Liver (tissue), 9 donors: ENCODE data around the gene ITGB1BP1. TPM values are rescaled to one million over a fixed set of nuclear protein-coding genes. Genes with fewer than 3 reads are reported as not detected.

Experiments
- DNase-seq: peaks from one replicate; pipeline ENCODE4 v3.0.0-alpha.2; 2017; ENCODE audit warnings: low spot score
- H3K27ac ChIP-seq, 2 donors: one replicate each; pipeline ENCODE4 v1.7.0; 2013; ENCODE audit warnings: inconsistent platforms in 2 of 2, low read length in 2 of 2, control low read depth in 1 of 2, low read depth in 1 of 2, mild to moderate bottlenecking in 1 of 2
- H3K27me3 ChIP-seq, 4 donors: one replicate each; pipeline versions ENCODE4 v1.6.1 to v1.7.0; 2013; ENCODE audit warnings: low read length in 3 of 4, inconsistent platforms in 1 of 4, mild to moderate bottlenecking in 1 of 4, moderate library complexity in 1 of 4; ENCODE audit not compliant: control insufficient read depth in 4 of 4, insufficient read depth in 4 of 4
- H3K36me3 ChIP-seq, 4 donors: one replicate each; pipeline versions ENCODE4 v1.6.1 to v1.7.0; 2013; ENCODE audit warnings: low read length in 3 of 4, mild to moderate bottlenecking in 3 of 4, low read depth in 1 of 4, moderate library complexity in 1 of 4; ENCODE audit not compliant: control insufficient read depth in 4 of 4, insufficient read depth in 3 of 4
- H3K4me1 ChIP-seq, 4 donors: one replicate each; pipeline versions ENCODE4 v1.6.1 to v1.7.0; 2013; ENCODE audit warnings: low read length in 3 of 4, mild to moderate bottlenecking in 3 of 4, moderate library complexity in 1 of 4; ENCODE audit not compliant: control insufficient read depth in 4 of 4, insufficient read depth in 4 of 4
- H3K4me3 ChIP-seq, 3 donors: one replicate each; pipeline versions ENCODE4 v1.6.1 to v1.7.0; 2013; ENCODE audit warnings: low read length in 3 of 3, control low read depth in 1 of 3, low read depth in 1 of 3, mild to moderate bottlenecking in 1 of 3
- H3K9ac ChIP-seq, 2 donors: one replicate each; pipeline ENCODE4 v1.7.0; 2013; ENCODE audit warnings: low read length in 2 of 2, mild to moderate bottlenecking in 2 of 2, moderate library complexity in 2 of 2, control low read depth in 1 of 2, low read depth in 1 of 2
- H3K9me3 ChIP-seq, 4 donors: one replicate each; pipeline versions ENCODE4 v1.6.1 to v1.7.0; 2013; ENCODE audit warnings: low read length in 3 of 4; ENCODE audit not compliant: control insufficient read depth in 4 of 4
- EGR1 ChIP-seq, 2 donors: IDR thresholded peaks; 2 replicates each; pipeline ENCODE4 v1.6.1; 2016 to 2018; ENCODE audit warnings: antibody characterized with exemption in 2 of 2, low read depth in 2 of 2
- FOXA1 ChIP-seq: IDR thresholded peaks from 2 replicates; pipeline ENCODE4 v1.6.1; 2016; ENCODE audit warnings: antibody characterized with exemption
- FOXA2 ChIP-seq: IDR thresholded peaks from 2 replicates; pipeline ENCODE4 v1.6.1; 2016; ENCODE audit warnings: antibody characterized with exemption
- GABPA ChIP-seq, 2 donors: IDR thresholded peaks in 1 of 2; conservative IDR thresholded peaks in 1 of 2; 2 replicates each; pipeline ENCODE4 v1.6.1; 2016; ENCODE audit warnings: antibody characterized with exemption in 2 of 2, mild to moderate bottlenecking in 1 of 2, moderate library complexity in 1 of 2
- HNF4G ChIP-seq: IDR thresholded peaks from 2 replicates; pipeline ENCODE4 v1.6.1; 2016; ENCODE audit warnings: antibody characterized with exemption
- RXRA ChIP-seq, 2 donors: IDR thresholded peaks; 2 replicates each; pipeline ENCODE4 v1.6.1; 2017 to 2018; ENCODE audit warnings: antibody characterized with exemption in 2 of 2, mild to moderate bottlenecking in 1 of 2
- SP1 ChIP-seq: IDR thresholded peaks from 2 replicates; pipeline ENCODE4 v1.6.1; 2018; ENCODE audit warnings: antibody characterized with exemption, mild to moderate bottlenecking
- TAF1 ChIP-seq: conservative IDR thresholded peaks from 2 replicates; pipeline ENCODE4 v1.6.1; 2016; ENCODE audit warnings: antibody characterized with exemption, mild to moderate bottlenecking
- YY1 ChIP-seq: IDR thresholded peaks from 2 replicates; pipeline ENCODE4 v1.6.1; 2016; ENCODE audit warnings: antibody characterized with exemption, mild to moderate bottlenecking
- WGBS: extraction: QIAGEN DNeasy Blood & Tissue Kit; methylation state at CpG from one replicate; pipeline ENCODE4 v1.1.7; 2013; 5-methylcytosine and 5-hydroxymethylcytosine counted together
- polyA plus RNA-seq, 2 donors: library from polyadenylated mRNA; stranded (reverse) in 1 of 2; unstranded in 1 of 2; fragments of 200-250 nt in 1 of 2; fragments of >200 nt in 1 of 2; fragmentation: Nextera tagmentation in 1 of 2; extraction: Ambion mirVana in 1 of 2; gene quantifications; one replicate each; pipeline versions ENCODE4 v1.2.1 to v1.2.3, GENCODE V29; 2013 to 2015
- total RNA-seq, 2 donors: library from RNA; depleted of rRNA; stranded (reverse); fragments of >200 nt; gene quantifications; one replicate each; pipeline ENCODE4 v1.2.3, GENCODE V29; 2014
- TF ChIP-seq, protein P1 (sequence below): IDR thresholded peaks from 2 replicates; pipeline ENCODE4 v1.6.1; 2016; ENCODE audit warnings: antibody characterized with exemption
- TF ChIP-seq, protein P2 (sequence below): IDR thresholded peaks from 2 replicates; pipeline ENCODE4 v1.6.1; 2016; ENCODE audit warnings: antibody characterized with exemption
- TF ChIP-seq, protein P3 (sequence below): IDR thresholded peaks from 2 replicates; pipeline ENCODE4 v1.6.1; 2016; ENCODE audit warnings: antibody characterized with exemption, mild to moderate bottlenecking
- TF ChIP-seq, protein P4 (sequence below): fragments of 150-350 bp; IDR thresholded peaks from 2 replicates; pipeline ENCODE4 v1.5.1; 2017; ENCODE audit warnings: improper control_type of control experiment, low read depth, low read length; ENCODE audit not compliant: missing input control
- TF ChIP-seq, protein P5 (sequence below): IDR thresholded peaks from 2 replicates; pipeline ENCODE4 v1.6.1; 2016; ENCODE audit warnings: antibody characterized with exemption
- donor health status: healthy.
- donor health status: healthy.
- donor health status: healthy.
- donor health status: healthy.
- donor health status: healthy.

ITGB1BP1 gene
- total and polyA plus RNA-seq, 4 donors = 6.6 to 30.9 (median 13.7) TPM

DNA sequence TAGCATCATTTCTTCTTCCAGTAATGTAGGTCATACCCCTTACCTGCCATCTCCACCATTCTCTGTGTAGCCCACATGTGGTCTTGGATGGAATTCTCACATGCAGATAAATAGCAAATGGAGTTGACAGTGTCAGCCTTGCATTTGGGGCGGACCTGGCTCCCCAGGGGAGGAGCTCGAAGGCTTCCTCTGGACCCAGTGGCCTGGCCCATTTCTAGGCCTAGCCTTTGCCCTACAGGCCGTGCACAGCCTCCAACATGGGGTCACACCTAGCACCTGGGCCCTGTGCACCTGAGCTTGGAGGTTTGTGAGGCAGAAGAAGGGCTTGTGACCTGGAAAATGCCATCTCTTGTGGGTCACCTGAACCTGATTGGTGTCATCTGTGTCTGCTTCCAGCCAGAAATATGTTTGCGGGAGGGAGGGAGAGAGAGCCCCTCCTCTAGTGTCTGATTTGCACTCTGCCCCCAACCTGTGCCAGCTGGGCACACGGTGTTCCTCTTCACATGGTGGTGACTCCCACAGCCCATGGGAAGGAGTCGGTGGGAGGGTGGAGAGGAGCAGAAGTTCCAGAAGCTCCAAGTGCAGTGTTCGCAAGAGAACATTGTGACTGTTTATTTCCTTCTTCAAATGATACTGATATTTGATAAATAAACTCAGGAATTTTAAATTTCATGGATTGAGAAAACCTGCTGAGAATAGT lies 33.0 kb downstream of the ITGB1BP1 start:
- Histone ChIP-seq H3K27ac (no peak overlapping the region), H3K4me1 (no peaks in the 10 kb centered on the region)
- 86% methylated on average over 7 of the region's 7 CpGs for WGBS

More for the DNA sequence above, 33.0 kb downstream of the ITGB1BP1 start:
- Histone ChIP-seq H3K9ac (no peak overlapping the region), H3K4me3 (no peak overlapping the region), H3K36me3 (peaks cover 0 to 8% (median 0%) of the 10 kb centered on the region in 4 donors), H3K9me3 (no peaks in the 10 kb centered on the region), H3K27me3 (no peaks in the 10 kb centered on the region)
- DNase-seq = no peak
- TF ChIP-seq, protein P1, sequence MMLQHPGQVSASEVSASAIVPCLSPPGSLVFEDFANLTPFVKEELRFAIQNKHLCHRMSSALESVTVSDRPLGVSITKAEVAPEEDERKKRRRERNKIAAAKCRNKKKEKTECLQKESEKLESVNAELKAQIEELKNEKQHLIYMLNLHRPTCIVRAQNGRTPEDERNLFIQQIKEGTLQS = no peak
- TF ChIP-seq, protein P2, sequence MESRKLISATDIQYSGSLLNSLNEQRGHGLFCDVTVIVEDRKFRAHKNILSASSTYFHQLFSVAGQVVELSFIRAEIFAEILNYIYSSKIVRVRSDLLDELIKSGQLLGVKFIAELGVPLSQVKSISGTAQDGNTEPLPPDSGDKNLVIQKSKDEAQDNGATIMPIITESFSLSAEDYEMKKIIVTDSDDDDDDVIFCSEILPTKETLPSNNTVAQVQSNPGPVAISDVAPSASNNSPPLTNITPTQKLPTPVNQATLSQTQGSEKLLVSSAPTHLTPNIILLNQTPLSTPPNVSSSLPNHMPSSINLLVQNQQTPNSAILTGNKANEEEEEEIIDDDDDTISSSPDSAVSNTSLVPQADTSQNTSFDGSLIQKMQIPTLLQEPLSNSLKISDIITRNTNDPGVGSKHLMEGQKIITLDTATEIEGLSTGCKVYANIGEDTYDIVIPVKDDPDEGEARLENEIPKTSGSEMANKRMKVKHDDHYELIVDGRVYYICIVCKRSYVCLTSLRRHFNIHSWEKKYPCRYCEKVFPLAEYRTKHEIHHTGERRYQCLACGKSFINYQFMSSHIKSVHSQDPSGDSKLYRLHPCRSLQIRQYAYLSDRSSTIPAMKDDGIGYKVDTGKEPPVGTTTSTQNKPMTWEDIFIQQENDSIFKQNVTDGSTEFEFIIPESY = no peak
- TF ChIP-seq HNF4G (no peak), GABPA (IDR thresholded peaks at IDR 0.05 in 1 of 2, conservative IDR thresholded peaks at IDR 0.05 in 1 of 2) (no peak), YY1 (no peak), TAF1 (no peak), RXRA (IDR thresholded peaks at IDR 0.05) (no peak), SP1 (no peak), FOXA1 (no peak), EGR1 (IDR thresholded peaks at IDR 0.05; ENCODE audit: low read depth in 2 of 2) (no peak), FOXA2 (no peak)
- TF ChIP-seq, protein P3, sequence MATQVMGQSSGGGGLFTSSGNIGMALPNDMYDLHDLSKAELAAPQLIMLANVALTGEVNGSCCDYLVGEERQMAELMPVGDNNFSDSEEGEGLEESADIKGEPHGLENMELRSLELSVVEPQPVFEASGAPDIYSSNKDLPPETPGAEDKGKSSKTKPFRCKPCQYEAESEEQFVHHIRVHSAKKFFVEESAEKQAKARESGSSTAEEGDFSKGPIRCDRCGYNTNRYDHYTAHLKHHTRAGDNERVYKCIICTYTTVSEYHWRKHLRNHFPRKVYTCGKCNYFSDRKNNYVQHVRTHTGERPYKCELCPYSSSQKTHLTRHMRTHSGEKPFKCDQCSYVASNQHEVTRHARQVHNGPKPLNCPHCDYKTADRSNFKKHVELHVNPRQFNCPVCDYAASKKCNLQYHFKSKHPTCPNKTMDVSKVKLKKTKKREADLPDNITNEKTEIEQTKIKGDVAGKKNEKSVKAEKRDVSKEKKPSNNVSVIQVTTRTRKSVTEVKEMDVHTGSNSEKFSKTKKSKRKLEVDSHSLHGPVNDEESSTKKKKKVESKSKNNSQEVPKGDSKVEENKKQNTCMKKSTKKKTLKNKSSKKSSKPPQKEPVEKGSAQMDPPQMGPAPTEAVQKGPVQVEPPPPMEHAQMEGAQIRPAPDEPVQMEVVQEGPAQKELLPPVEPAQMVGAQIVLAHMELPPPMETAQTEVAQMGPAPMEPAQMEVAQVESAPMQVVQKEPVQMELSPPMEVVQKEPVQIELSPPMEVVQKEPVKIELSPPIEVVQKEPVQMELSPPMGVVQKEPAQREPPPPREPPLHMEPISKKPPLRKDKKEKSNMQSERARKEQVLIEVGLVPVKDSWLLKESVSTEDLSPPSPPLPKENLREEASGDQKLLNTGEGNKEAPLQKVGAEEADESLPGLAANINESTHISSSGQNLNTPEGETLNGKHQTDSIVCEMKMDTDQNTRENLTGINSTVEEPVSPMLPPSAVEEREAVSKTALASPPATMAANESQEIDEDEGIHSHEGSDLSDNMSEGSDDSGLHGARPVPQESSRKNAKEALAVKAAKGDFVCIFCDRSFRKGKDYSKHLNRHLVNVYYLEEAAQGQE = no peak
- TF ChIP-seq, protein P4, sequence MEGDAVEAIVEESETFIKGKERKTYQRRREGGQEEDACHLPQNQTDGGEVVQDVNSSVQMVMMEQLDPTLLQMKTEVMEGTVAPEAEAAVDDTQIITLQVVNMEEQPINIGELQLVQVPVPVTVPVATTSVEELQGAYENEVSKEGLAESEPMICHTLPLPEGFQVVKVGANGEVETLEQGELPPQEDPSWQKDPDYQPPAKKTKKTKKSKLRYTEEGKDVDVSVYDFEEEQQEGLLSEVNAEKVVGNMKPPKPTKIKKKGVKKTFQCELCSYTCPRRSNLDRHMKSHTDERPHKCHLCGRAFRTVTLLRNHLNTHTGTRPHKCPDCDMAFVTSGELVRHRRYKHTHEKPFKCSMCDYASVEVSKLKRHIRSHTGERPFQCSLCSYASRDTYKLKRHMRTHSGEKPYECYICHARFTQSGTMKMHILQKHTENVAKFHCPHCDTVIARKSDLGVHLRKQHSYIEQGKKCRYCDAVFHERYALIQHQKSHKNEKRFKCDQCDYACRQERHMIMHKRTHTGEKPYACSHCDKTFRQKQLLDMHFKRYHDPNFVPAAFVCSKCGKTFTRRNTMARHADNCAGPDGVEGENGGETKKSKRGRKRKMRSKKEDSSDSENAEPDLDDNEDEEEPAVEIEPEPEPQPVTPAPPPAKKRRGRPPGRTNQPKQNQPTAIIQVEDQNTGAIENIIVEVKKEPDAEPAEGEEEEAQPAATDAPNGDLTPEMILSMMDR = no peak
- TF ChIP-seq, protein P5, sequence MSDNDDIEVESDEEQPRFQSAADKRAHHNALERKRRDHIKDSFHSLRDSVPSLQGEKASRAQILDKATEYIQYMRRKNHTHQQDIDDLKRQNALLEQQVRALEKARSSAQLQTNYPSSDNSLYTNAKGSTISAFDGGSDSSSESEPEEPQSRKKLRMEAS = no peak
